GM12878 (cell line): ENCODE data around the gene THADA. TPM values are rescaled to one million over a fixed set of nuclear protein-coding genes. Genes with fewer than 3 reads are reported as not detected.

Source experiments
- BACH1 ChIP-seq: fragments of 450-650 bp; IDR thresholded peaks from 2 replicates; pipeline ENCODE4 v1.6.1; 2017; ENCODE audit warnings: mild to moderate bottlenecking, borderline replicate concordance
- DPF2 ChIP-seq: fragments of 450-650 bp; IDR thresholded peaks from 2 replicates; pipeline ENCODE4 v1.6.1; 2017; ENCODE audit warnings: mild to moderate bottlenecking
- GATAD2B ChIP-seq: fragments of 450-650 bp; conservative IDR thresholded peaks from 2 replicates; pipeline ENCODE4 v1.6.1; 2017; ENCODE audit warnings: low read depth, mild to moderate bottlenecking, moderate library complexity
- HDAC2 ChIP-seq: fragments of 200-600 bp; sonication (generic); IDR thresholded peaks from 2 replicates; pipeline ENCODE4 v1.6.1; 2017
- JUND ChIP-seq: IDR thresholded peaks from 2 replicates; pipeline ENCODE4 v1.6.1; 2012; ENCODE audit warnings: low read depth, mild to moderate bottlenecking, low read length, improper control_type of control experiment, moderate library complexity
- MTA2 ChIP-seq: fragments of 450-650 bp; IDR thresholded peaks from 2 replicates; pipeline ENCODE4 v1.6.1; 2016; ENCODE audit warnings: low read depth, mild to moderate bottlenecking, moderate library complexity
- NBN ChIP-seq: fragments of 450-650 bp; IDR thresholded peaks from 2 replicates; pipeline ENCODE4 v1.6.1; 2016
- NFYA ChIP-seq: IDR thresholded peaks from 2 replicates; pipeline ENCODE4 v1.6.1; 2011; ENCODE audit warnings: low read depth, mild to moderate bottlenecking, low read length, improper control_type of control experiment, borderline replicate concordance
- RUNX3 ChIP-seq: IDR thresholded peaks from 2 replicates; pipeline ENCODE4 v1.6.1; 2012; ENCODE audit warnings: low read length, inconsistent platforms
- SIN3A ChIP-seq: IDR thresholded peaks from 2 replicates; pipeline ENCODE4 v1.6.1; 2012; ENCODE audit warnings: low read depth, low read length, improper control_type of control experiment
- SP1 ChIP-seq: IDR thresholded peaks from one replicate; pipeline ENCODE4 v1.6.1; 2011; ENCODE audit warnings: low read depth, low read length
- SUZ12 ChIP-seq: fragments of 200-600 bp; sonication (generic); IDR thresholded peaks from one replicate; pipeline ENCODE4 v1.6.1; 2018; ENCODE audit warnings: antibody characterized with exemption, mild to moderate bottlenecking; ENCODE audit not compliant: unreplicated experiment
- TBL1XR1 ChIP-seq: IDR thresholded peaks from 2 replicates; pipeline ENCODE4 v1.6.1; 2012; ENCODE audit warnings: low read depth, low read length, improper control_type of control experiment
- YBX1 ChIP-seq: fragments of 450-650 bp; IDR thresholded peaks from 2 replicates; pipeline ENCODE4 v1.6.1; 2016; ENCODE audit warnings: antibody characterized with exemption
- YY1 ChIP-seq: IDR thresholded peaks from 2 replicates; pipeline ENCODE4 v1.6.1; 2011; ENCODE audit warnings: low read depth, mild to moderate bottlenecking, low read length
- ZNF217 ChIP-seq: fragments of 450-650 bp; IDR thresholded peaks from 2 replicates; pipeline ENCODE4 v1.6.1; 2017; ENCODE audit warnings: antibody characterized with exemption, mild to moderate bottlenecking
- polyA plus RNA-seq, 11 experiments: library from polyadenylated mRNA; depleted of rRNA in 4 of 11; unstranded in 6 of 11; stranded (reverse) in 5 of 11; fragments of >200 nt; fragmentation: Nextera tagmentation in 4 of 11; fragmentation: Illumina TruSeq in 1 of 11; extraction: Ambion mirVana in 4 of 11; extraction: Trizol in 1 of 11; gene quantifications; 1 replicate in 1 of 11; 2 replicates in 10 of 11; pipeline versions ENCODE4 v1.2.1 to v1.2.3, GENCODE V29; 2011 to 2016; ENCODE audit warnings: inconsistent platforms in 2 of 11, missing spikeins in 2 of 11, low read depth in 1 of 11
- total RNA-seq, 4 experiments: library from RNA; depleted of rRNA in 3 of 4; stranded (reverse); fragments of >200 nt in 3 of 4; fragmentation: Illumina TruSeq in 1 of 4; extraction: Trizol in 1 of 4; gene quantifications; 2 replicates each; pipeline versions ENCODE4 v1.2.1 to v1.2.3, GENCODE V29; 2013 to 2021
- TF ChIP-seq, protein P1 (sequence below): fragments of 450-650 bp; IDR thresholded peaks from 2 replicates; pipeline ENCODE4 v1.6.1; 2017; ENCODE audit warnings: mild to moderate bottlenecking, moderate library complexity
- TF ChIP-seq, protein P2 (sequence below): IDR thresholded peaks from 2 replicates; pipeline ENCODE4 v1.6.1; 2012; ENCODE audit warnings: low read depth, low read length, improper control_type of control experiment
- TF ChIP-seq, protein P3 (sequence below): IDR thresholded peaks from 2 replicates; pipeline ENCODE4 v1.6.1; 2011; ENCODE audit warnings: low read depth, low read length, improper control_type of control experiment, borderline replicate concordance
- TF ChIP-seq, protein P4 (sequence below): fragments of 450-650 bp; IDR thresholded peaks from 2 replicates; pipeline ENCODE4 v1.6.1; 2017; ENCODE audit warnings: antibody characterized with exemption, mild to moderate bottlenecking, moderate library complexity
- TF ChIP-seq, protein P5 (sequence below): fragments of 450-650 bp; IDR thresholded peaks from 2 replicates; pipeline ENCODE4 v1.6.1; 2017; ENCODE audit warnings: mild to moderate bottlenecking

The THADA gene
- total and polyA plus RNA-seq, 10 of the 15 experiments (the other 5 are each of a cell fraction or from before 2014, with no cell fraction given), result 14.6 to 33.2 (median 23.2) TPM

DNA sequence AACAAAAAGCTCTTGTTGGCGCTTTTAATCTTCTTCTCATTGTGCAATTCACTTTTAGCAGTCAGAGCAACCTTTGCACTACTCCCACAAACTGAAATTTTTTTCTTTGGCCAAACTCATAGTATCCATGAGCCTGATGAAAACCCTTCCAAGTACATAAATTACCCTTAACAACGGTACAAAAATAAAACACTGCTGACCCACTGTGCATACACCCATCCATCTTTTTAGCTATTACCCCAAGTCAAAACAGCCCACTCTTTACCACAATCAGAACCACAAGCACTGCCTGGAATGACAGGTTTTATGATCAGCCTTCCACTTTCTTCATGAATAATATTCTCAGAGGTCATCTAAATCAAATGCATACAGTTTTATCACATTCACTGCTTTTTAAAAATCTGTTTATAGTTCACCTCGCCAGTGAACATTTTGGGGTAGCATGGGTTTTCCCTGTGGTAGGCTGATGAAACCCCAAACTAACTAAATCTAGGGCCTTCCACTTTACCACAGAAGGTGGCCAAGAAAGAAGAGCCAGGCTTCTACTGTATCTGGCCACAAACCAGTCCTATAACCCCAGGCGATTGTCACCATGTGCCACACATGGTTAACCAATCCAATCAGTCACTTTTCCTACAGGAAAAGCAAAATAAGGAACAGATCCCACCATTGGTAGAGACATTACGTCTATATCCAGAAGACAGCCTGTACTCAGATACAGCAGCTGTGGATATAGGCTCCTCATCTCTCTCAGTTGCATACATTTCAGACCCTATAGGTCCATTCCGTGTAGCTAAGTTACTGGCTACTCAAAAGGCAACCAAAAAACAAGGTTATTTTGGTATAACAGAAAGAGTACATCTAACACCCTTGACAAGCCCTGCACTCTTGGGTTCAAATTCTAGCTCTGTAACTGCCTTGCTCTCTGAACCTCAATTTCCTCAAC, 171.3 kb downstream of the THADA start (continued):
- TF ChIP-seq, protein P1, sequence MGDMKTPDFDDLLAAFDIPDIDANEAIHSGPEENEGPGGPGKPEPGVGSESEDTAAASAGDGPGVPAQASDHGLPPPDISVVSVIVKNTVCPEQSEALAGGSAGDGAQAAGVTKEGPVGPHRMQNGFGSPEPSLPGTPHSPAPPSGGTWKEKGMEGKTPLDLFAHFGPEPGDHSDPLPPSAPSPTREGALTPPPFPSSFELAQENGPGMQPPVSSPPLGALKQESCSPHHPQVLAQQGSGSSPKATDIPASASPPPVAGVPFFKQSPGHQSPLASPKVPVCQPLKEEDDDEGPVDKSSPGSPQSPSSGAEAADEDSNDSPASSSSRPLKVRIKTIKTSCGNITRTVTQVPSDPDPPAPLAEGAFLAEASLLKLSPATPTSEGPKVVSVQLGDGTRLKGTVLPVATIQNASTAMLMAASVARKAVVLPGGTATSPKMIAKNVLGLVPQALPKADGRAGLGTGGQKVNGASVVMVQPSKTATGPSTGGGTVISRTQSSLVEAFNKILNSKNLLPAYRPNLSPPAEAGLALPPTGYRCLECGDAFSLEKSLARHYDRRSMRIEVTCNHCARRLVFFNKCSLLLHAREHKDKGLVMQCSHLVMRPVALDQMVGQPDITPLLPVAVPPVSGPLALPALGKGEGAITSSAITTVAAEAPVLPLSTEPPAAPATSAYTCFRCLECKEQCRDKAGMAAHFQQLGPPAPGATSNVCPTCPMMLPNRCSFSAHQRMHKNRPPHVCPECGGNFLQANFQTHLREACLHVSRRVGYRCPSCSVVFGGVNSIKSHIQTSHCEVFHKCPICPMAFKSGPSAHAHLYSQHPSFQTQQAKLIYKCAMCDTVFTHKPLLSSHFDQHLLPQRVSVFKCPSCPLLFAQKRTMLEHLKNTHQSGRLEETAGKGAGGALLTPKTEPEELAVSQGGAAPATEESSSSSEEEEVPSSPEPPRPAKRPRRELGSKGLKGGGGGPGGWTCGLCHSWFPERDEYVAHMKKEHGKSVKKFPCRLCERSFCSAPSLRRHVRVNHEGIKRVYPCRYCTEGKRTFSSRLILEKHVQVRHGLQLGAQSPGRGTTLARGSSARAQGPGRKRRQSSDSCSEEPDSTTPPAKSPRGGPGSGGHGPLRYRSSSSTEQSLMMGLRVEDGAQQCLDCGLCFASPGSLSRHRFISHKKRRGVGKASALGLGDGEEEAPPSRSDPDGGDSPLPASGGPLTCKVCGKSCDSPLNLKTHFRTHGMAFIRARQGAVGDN, result no peak
- TF ChIP-seq MTA2, result peak; percentile 61
- no peak for TF ChIP-seq ZNF217
- no peak for TF ChIP-seq SP1
- TF ChIP-seq HDAC2, result no peak
- TF ChIP-seq, protein P2, sequence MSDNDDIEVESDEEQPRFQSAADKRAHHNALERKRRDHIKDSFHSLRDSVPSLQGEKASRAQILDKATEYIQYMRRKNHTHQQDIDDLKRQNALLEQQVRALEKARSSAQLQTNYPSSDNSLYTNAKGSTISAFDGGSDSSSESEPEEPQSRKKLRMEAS, result no peak
- no peak for TF ChIP-seq JUND
- TF ChIP-seq NBN, result no peak
- no peak for TF ChIP-seq YBX1
- peak; percentile 97 for TF ChIP-seq RUNX3
- TF ChIP-seq NFYA, result no peak
- no peak for TF ChIP-seq GATAD2B
- 0 out of 2 replicates have a peak, but pooled peaks have one; percentile 30 for TF ChIP-seq SIN3A
- TF ChIP-seq SUZ12, result no peak
- TF ChIP-seq DPF2, result peak; percentile 36; the same call in 1 of the 2 replicates
- TF ChIP-seq BACH1, result no peak
- no peak for TF ChIP-seq YY1
- TF ChIP-seq, protein P3, sequence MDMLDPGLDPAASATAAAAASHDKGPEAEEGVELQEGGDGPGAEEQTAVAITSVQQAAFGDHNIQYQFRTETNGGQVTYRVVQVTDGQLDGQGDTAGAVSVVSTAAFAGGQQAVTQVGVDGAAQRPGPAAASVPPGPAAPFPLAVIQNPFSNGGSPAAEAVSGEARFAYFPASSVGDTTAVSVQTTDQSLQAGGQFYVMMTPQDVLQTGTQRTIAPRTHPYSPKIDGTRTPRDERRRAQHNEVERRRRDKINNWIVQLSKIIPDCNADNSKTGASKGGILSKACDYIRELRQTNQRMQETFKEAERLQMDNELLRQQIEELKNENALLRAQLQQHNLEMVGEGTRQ, result no peak
- TF ChIP-seq TBL1XR1, result peak; percentile 58; the same call in 1 of the 2 replicates
- TF ChIP-seq, protein P4, sequence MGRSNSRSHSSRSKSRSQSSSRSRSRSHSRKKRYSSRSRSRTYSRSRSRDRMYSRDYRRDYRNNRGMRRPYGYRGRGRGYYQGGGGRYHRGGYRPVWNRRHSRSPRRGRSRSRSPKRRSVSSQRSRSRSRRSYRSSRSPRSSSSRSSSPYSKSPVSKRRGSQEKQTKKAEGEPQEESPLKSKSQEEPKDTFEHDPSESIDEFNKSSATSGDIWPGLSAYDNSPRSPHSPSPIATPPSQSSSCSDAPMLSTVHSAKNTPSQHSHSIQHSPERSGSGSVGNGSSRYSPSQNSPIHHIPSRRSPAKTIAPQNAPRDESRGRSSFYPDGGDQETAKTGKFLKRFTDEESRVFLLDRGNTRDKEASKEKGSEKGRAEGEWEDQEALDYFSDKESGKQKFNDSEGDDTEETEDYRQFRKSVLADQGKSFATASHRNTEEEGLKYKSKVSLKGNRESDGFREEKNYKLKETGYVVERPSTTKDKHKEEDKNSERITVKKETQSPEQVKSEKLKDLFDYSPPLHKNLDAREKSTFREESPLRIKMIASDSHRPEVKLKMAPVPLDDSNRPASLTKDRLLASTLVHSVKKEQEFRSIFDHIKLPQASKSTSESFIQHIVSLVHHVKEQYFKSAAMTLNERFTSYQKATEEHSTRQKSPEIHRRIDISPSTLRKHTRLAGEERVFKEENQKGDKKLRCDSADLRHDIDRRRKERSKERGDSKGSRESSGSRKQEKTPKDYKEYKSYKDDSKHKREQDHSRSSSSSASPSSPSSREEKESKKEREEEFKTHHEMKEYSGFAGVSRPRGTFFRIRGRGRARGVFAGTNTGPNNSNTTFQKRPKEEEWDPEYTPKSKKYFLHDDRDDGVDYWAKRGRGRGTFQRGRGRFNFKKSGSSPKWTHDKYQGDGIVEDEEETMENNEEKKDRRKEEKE, result no peak
- TF ChIP-seq, protein P5, sequence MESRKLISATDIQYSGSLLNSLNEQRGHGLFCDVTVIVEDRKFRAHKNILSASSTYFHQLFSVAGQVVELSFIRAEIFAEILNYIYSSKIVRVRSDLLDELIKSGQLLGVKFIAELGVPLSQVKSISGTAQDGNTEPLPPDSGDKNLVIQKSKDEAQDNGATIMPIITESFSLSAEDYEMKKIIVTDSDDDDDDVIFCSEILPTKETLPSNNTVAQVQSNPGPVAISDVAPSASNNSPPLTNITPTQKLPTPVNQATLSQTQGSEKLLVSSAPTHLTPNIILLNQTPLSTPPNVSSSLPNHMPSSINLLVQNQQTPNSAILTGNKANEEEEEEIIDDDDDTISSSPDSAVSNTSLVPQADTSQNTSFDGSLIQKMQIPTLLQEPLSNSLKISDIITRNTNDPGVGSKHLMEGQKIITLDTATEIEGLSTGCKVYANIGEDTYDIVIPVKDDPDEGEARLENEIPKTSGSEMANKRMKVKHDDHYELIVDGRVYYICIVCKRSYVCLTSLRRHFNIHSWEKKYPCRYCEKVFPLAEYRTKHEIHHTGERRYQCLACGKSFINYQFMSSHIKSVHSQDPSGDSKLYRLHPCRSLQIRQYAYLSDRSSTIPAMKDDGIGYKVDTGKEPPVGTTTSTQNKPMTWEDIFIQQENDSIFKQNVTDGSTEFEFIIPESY, result no peak
